ENCODE data around the gene SUGP2. TPM values are rescaled to one million over a fixed set of nuclear protein-coding genes. Genes with fewer than 3 reads are reported as not detected.
A peak's percentile ranks its signal among the peaks of the same experiment; 100 is the strongest.

SUGP2 gene
- total and polyA plus RNA-seq, 2 of the 13 experiments (the other 11 are each of a cell fraction or from before 2014, with no cell fraction given): 40.6 to 57.7 TPM

GRCh38 chr19:19040417-19040816, 7.1 kb upstream of the SUGP2 start (continued):
- TF ChIP-seq ATF6 (CRISPR knock-in tag; conservative IDR thresholded peaks at IDR 0.05): no peak
- 0 out of 2 replicates have a peak, but pooled peaks have one; percentile 60 for TF ChIP-seq TP53 (CRISPR knock-in tag; conservative IDR thresholded peaks at IDR 0.05)
- TF ChIP-seq ZNF563 (CRISPR knock-in tag; IDR thresholded peaks at IDR 0.05): no peak
- peak; percentile 21 for TF ChIP-seq ZNF18 (CRISPR knock-in tag; IDR thresholded peaks at IDR 0.05; ENCODE audit: insufficient replicate concordance)
- TF ChIP-seq CEBPG (CRISPR knock-in tag; IDR thresholded peaks at IDR 0.05): peak; percentile 72
- TF ChIP-seq ZMYM2 (CRISPR knock-in tag; IDR thresholded peaks at IDR 0.05): peak; percentile 93
- TF ChIP-seq ZNF878 (CRISPR knock-in tag; IDR thresholded peaks at IDR 0.05): 0 out of 2 replicates have a peak, but pooled peaks have one; percentile 41
- TF ChIP-seq FOXA3 (CRISPR knock-in tag; IDR thresholded peaks at IDR 0.05): 0 out of 2 replicates have a peak, but pooled peaks have one; percentile 38
- no peak for TF ChIP-seq ZNF724P (CRISPR knock-in tag; IDR thresholded peaks at IDR 0.05; ENCODE audit: borderline replicate concordance)
- peak; percentile 98 for TF ChIP-seq ZNF770 (CRISPR knock-in tag; IDR thresholded peaks at IDR 0.05)
- TF ChIP-seq ZNF263 (CRISPR knock-in tag; IDR thresholded peaks at IDR 0.05): peak; percentile 21; the same call in 1 of the 2 replicates
- TF ChIP-seq ZSCAN20 (CRISPR knock-in tag; IDR thresholded peaks at IDR 0.05; ENCODE audit: borderline replicate concordance): no peak
- peak; percentile 32; the same call in 1 of the 2 replicates for TF ChIP-seq SALL1 (CRISPR knock-in tag; IDR thresholded peaks at IDR 0.05)
- no peak for TF ChIP-seq KAT7 (CRISPR knock-in tag; IDR thresholded peaks at IDR 0.05; ENCODE audit: borderline replicate concordance)
- no peak for TF ChIP-seq ZNF598 (CRISPR knock-in tag; IDR thresholded peaks at IDR 0.05; ENCODE audit: borderline replicate concordance)
